Keratinocyte (primary cell): Measurements from ENCODE around the gene HARBI1. TPM values are rescaled to one million over a fixed set of nuclear protein-coding genes. Genes with fewer than 3 reads are reported as not detected.

Source experiments
- DNase-seq: peaks from one replicate; pipeline ENCODE4 v3.0.0-alpha.2; 2011; ENCODE audit warnings: low read depth, missing footprints, low spot score
- FAIRE-seq: peaks from 2 replicates; lab custom pipeline; 2011; peaks lifted over from hg19 to GRCh38; lab: Jason Lieb, UNC
- H2AFZ ChIP-seq: 2 replicates; pipeline ENCODE4 v1.6.0; 2012; ENCODE audit warnings: low read length, control low read depth, inconsistent platforms; ENCODE audit not compliant: control insufficient read depth
- H3K27ac ChIP-seq: 2 replicates; pipeline ENCODE4 v1.5.1; 2011; ENCODE audit warnings: low read length; ENCODE audit not compliant: control insufficient read depth, insufficient read depth
- H3K27me3 ChIP-seq: 3 replicates; pipeline ENCODE4 v1.6.0; 2011; ENCODE audit warnings: low read length; ENCODE audit not compliant: control insufficient read depth, insufficient read depth; ENCODE audit errors: extremely low read depth
- H3K36me3 ChIP-seq, 2 experiments: 2 replicates in 1 of 2; 3 replicates in 1 of 2; pipeline ENCODE4 v1.5.1; 2011; ENCODE audit warnings: low read length in 2 of 2, mild to moderate bottlenecking in 1 of 2; ENCODE audit not compliant: control insufficient read depth in 2 of 2, insufficient read depth in 2 of 2; ENCODE audit errors: extremely low read depth in 1 of 2
- H3K4me1 ChIP-seq: 3 replicates; pipeline ENCODE4 v1.5.1; 2011; ENCODE audit warnings: low read length; ENCODE audit not compliant: control insufficient read depth, insufficient read depth; ENCODE audit errors: extremely low read depth
- H3K4me2 ChIP-seq: 3 replicates; pipeline ENCODE4 v1.6.0; 2011; ENCODE audit warnings: low read depth, low read length; ENCODE audit not compliant: control insufficient read depth, insufficient read depth; ENCODE audit errors: extremely low read depth
- H3K4me3 ChIP-seq, 3 experiments: fragments of 200-600 bp in 1 of 3; sonication (generic) in 1 of 3; 2 replicates in 2 of 3; 3 replicates in 1 of 3; pipeline ENCODE4 v1.5.1; 2011 to 2016; ENCODE audit warnings: low read length in 3 of 3, mild to moderate bottlenecking in 3 of 3, control low read depth in 2 of 3, inconsistent platforms in 1 of 3, low read depth in 1 of 3, mixed read lengths in 1 of 3, mixed run types in 1 of 3, moderate library complexity in 1 of 3; ENCODE audit not compliant: control insufficient read depth in 2 of 3, insufficient read depth in 2 of 3; ENCODE audit errors: extremely low read depth in 1 of 3
- H3K79me2 ChIP-seq: 2 replicates; pipeline ENCODE4 v1.6.0; 2012; ENCODE audit warnings: low read length; ENCODE audit not compliant: control insufficient read depth, insufficient read depth
- H3K9ac ChIP-seq: 3 replicates; pipeline ENCODE4 v1.6.0; 2011; ENCODE audit warnings: low read length; ENCODE audit not compliant: control insufficient read depth, insufficient read depth; ENCODE audit errors: extremely low read depth
- H3K9me1 ChIP-seq: 3 replicates; pipeline ENCODE4 v1.6.0; 2011; ENCODE audit warnings: low read length; ENCODE audit not compliant: control insufficient read depth, insufficient read depth; ENCODE audit errors: extremely low read depth
- H3K9me3 ChIP-seq: 2 replicates; pipeline ENCODE4 v1.5.1; 2012; ENCODE audit warnings: low read depth, low read length; ENCODE audit not compliant: control insufficient read depth
- H4K20me1 ChIP-seq: 3 replicates; pipeline ENCODE4 v1.6.0; 2011; ENCODE audit warnings: low read length; ENCODE audit not compliant: control insufficient read depth, insufficient read depth; ENCODE audit errors: extremely low read depth
- CTCF ChIP-seq, 3 experiments: IDR thresholded peaks in 1 of 3; conservative IDR thresholded peaks in 1 of 3; optimal IDR thresholded peaks in 1 of 3; 2 replicates in 2 of 3; 3 replicates in 1 of 3; pipeline versions ENCODE3 to v1.5.1; 2011; ENCODE audit warnings: low read length in 3 of 3, mild to moderate bottlenecking in 3 of 3, moderate library complexity in 2 of 3, control low read depth in 1 of 3, inconsistent platforms in 1 of 3; ENCODE audit not compliant: insufficient read depth in 2 of 3; ENCODE audit errors: extremely low read depth in 1 of 3
- EZH2 ChIP-seq: IDR thresholded peaks from one replicate; pipeline ENCODE4 v1.6.1; 2012; ENCODE audit warnings: inconsistent platforms, mild to moderate bottlenecking, low read length, moderate library complexity
- dilution Hi-C: fragments of 300-500 bp; cut with MboI; formaldehyde crosslinking; loops from one replicate; pipeline ENCODE4 v1.7.0; 2020; ENCODE audit warnings: low sequenced_read_pairs; ENCODE audit not compliant: extremely low pct_ligation_motif_present
- polyA plus RNA-seq, 5 experiments: library from polyadenylated mRNA; depleted of rRNA in 3 of 5; stranded (reverse) in 3 of 5; stranded (forward) in 1 of 5; unstranded in 1 of 5; fragments of >200 nt; gene quantifications; 1 replicate in 1 of 5; 2 replicates in 3 of 5; 3 replicates in 1 of 5; pipeline versions ENCODE4 v1.2.1 to v1.2.3, GENCODE V29; 2011 to 2012; ENCODE audit warnings: missing spikeins in 2 of 5, low read depth in 1 of 5, low replicate concordance in 1 of 5

The HARBI1 gene
- polyA plus RNA-seq, 1 donor (not counting 4 experiments of a cell fraction or from before 2014, with no cell fraction given) = 5.5 TPM

GRCh38 chr11:46570790-46571398 lies 46.1 kb downstream of the HARBI1 start:
- Histone ChIP-seq H4K20me1 (no peaks in the 10 kb centered on the region), H3K9me1 (no peaks in the 10 kb centered on the region), H2AFZ (no peak overlapping the region), H3K9me3 (no peaks in the 10 kb centered on the region), H3K9ac (no peak overlapping the region), H3K4me1 (peaks cover 7% of the 10 kb centered on the region), H3K79me2 (peaks cover 77% of the 10 kb centered on the region), H3K4me2 (no peak overlapping the region), H3K4me3 (no peak overlapping the region), H3K27me3 (no peaks in the 10 kb centered on the region), H3K36me3 (no peaks in the 10 kb centered on the region), H3K27ac (no peak overlapping the region)
- no peak for DNase-seq
- dilution Hi-C loops = no loop called here
- TF ChIP-seq EZH2 (no peak), CTCF (optimal IDR thresholded peaks at IDR 0.05 in 1 of 3, IDR thresholded peaks at IDR 0.05 in 1 of 3, conservative IDR thresholded peaks at IDR 0.05 in 1 of 3; ENCODE audit: extremely low read depth in 1 of 3, insufficient read depth in 2 of 3, low read length in 3 of 3) (no peak)
- FAIRE-seq = no peak

- dilution Hi-C loops = no loop called here
- FAIRE-seq = no peak
Measured at GRCh38 chr11:46565232-46565840, 51.7 kb downstream of the HARBI1 start.

More at GRCh38 chr11:46565232-46565840, 51.7 kb downstream of the HARBI1 start:
- Histone ChIP-seq H4K20me1 (no peaks in the 10 kb centered on the region), H3K79me2 (peaks cover 68% of the 10 kb centered on the region), H3K4me3 (no peak overlapping the region), H3K4me2 (peak overlapping the region; percentile 41), H3K9me3 (no peaks in the 10 kb centered on the region), H3K9me1 (no peaks in the 10 kb centered on the region), H2AFZ (no peak overlapping the region), H3K27ac (peak overlapping the region; percentile 66), H3K36me3 (no peaks in the 10 kb centered on the region), H3K4me1 (peaks cover 26% of the 10 kb centered on the region), H3K27me3 (no peaks in the 10 kb centered on the region), H3K9ac (no peak overlapping the region)
- DNase-seq = no peak
- TF ChIP-seq EZH2 = no peak
- TF ChIP-seq CTCF (optimal IDR thresholded peaks at IDR 0.05 in 1 of 3, IDR thresholded peaks at IDR 0.05 in 1 of 3, conservative IDR thresholded peaks at IDR 0.05 in 1 of 3; ENCODE audit: extremely low read depth in 1 of 3, insufficient read depth in 2 of 3, low read length in 3 of 3) = no peak
